ENCODE results near the gene EPB41L2. TPM values are rescaled to one million over a fixed set of nuclear protein-coding genes. Genes with fewer than 3 reads are reported as not detected.

EPB41L2 gene
- total and polyA plus RNA-seq, 2 donors (not counting 1 experiment from before 2014, with no cell fraction given) = 113 to 264 TPM

GRCh38 chr6:131017962-131018361 is 45.1 kb downstream of the EPB41L2 start:
- Histone ChIP-seq H3K9ac (ENCODE audit: insufficient read depth, low read length) (no peak overlapping the region), H3K79me2 (ENCODE audit: control insufficient read depth, insufficient read depth, low read length) (peaks cover 41% of the 10 kb centered on the region), H2AFZ (ENCODE audit: low read length) (no peak overlapping the region), H3K4me1 (ENCODE audit: control insufficient read depth, extremely low read depth, insufficient read depth, low read length) (peaks cover 13% of the 10 kb centered on the region), H3K4me3 (replicated peaks in 1 of 4; ENCODE audit: control extremely low read depth in 1 of 4, insufficient read depth in 1 of 4, low read depth in 3 of 4, low read length in 4 of 4) (no peak overlapping the region), H3K4me2 (ENCODE audit: extremely low read depth, insufficient read depth, low read length) (no peak overlapping the region), H3K36me3 (ENCODE audit: control insufficient read depth, insufficient read depth, low read length) (no peaks in the 10 kb centered on the region), H3K27ac (ENCODE audit: insufficient read depth, low read length) (no peak overlapping the region), H4K20me1 (ENCODE audit: control insufficient read depth, extremely low read depth, insufficient read depth, low read length) (no peaks in the 10 kb centered on the region), H3K27me3 (ENCODE audit: control insufficient read depth, insufficient read depth, low read length) (no peaks in the 10 kb centered on the region), H3K9me3 (ENCODE audit: control insufficient read depth, insufficient read depth, low read depth, low read length) (no peaks in the 10 kb centered on the region)
- no peak for TF ChIP-seq CTCF (conservative IDR thresholded peaks at IDR 0.05 in 1 of 2, IDR thresholded peaks at IDR 0.05 in 1 of 2; ENCODE audit: low read depth in 1 of 2, low read length in 2 of 2)
- TF ChIP-seq EZH2 (IDR thresholded peaks at IDR 0.05; ENCODE audit: low read length, missing control alignments) = no peak
- DNase-seq (ENCODE audit: low read depth in 2 of 2) = no peak

GRCh38 chr6:131015630-131016263 is 47.3 kb downstream of the EPB41L2 start:
- H3K4me1 ChIP-seq (ENCODE audit: control insufficient read depth, extremely low read depth, insufficient read depth, low read length) = peaks cover 14% of the 10 kb centered on the region
- peak; percentile 70 to 80 for DNase-seq (ENCODE audit: low read depth in 2 of 2)
- no peak overlapping the region for H3K9ac ChIP-seq (ENCODE audit: insufficient read depth, low read length)
- peaks cover 48% of the 10 kb centered on the region for H3K79me2 ChIP-seq (ENCODE audit: control insufficient read depth, insufficient read depth, low read length)
- H3K27ac ChIP-seq (ENCODE audit: insufficient read depth, low read length) = no peak overlapping the region
- no peaks in the 10 kb centered on the region for H3K27me3 ChIP-seq (ENCODE audit: control insufficient read depth, insufficient read depth, low read length)
- TF ChIP-seq EZH2 (IDR thresholded peaks at IDR 0.05; ENCODE audit: low read length, missing control alignments) (no peak), CTCF (conservative IDR thresholded peaks at IDR 0.05 in 1 of 2, IDR thresholded peaks at IDR 0.05 in 1 of 2; ENCODE audit: low read depth in 1 of 2, low read length in 2 of 2) (no peak)
- H3K9me3 ChIP-seq (ENCODE audit: control insufficient read depth, insufficient read depth, low read depth, low read length) = no peaks in the 10 kb centered on the region
- H2AFZ ChIP-seq (ENCODE audit: low read length) = no peak overlapping the region
- no peak overlapping the region for H3K4me3 ChIP-seq (replicated peaks in 1 of 4; ENCODE audit: control extremely low read depth in 1 of 4, insufficient read depth in 1 of 4, low read depth in 3 of 4, low read length in 4 of 4)
- no peaks in the 10 kb centered on the region for H3K36me3 ChIP-seq (ENCODE audit: control insufficient read depth, insufficient read depth, low read length)
- H4K20me1 ChIP-seq (ENCODE audit: control insufficient read depth, extremely low read depth, insufficient read depth, low read length) = no peaks in the 10 kb centered on the region
- H3K4me2 ChIP-seq (ENCODE audit: extremely low read depth, insufficient read depth, low read length) = peak overlapping the region; percentile 0

GRCh38 chr6:131015025-131015591 is 47.9 kb downstream of the EPB41L2 start:
- DNase-seq (ENCODE audit: low read depth in 2 of 2) = no peak
- Histone ChIP-seq H3K36me3 (ENCODE audit: control insufficient read depth, insufficient read depth, low read length) (no peaks in the 10 kb centered on the region), H2AFZ (ENCODE audit: low read length) (no peak overlapping the region), H3K27ac (ENCODE audit: insufficient read depth, low read length) (no peak overlapping the region), H3K4me3 (replicated peaks in 1 of 4; ENCODE audit: control extremely low read depth in 1 of 4, insufficient read depth in 1 of 4, low read depth in 3 of 4, low read length in 4 of 4) (no peak overlapping the region), H4K20me1 (ENCODE audit: control insufficient read depth, extremely low read depth, insufficient read depth, low read length) (no peaks in the 10 kb centered on the region), H3K27me3 (ENCODE audit: control insufficient read depth, insufficient read depth, low read length) (no peaks in the 10 kb centered on the region), H3K79me2 (ENCODE audit: control insufficient read depth, insufficient read depth, low read length) (peaks cover 44% of the 10 kb centered on the region), H3K4me2 (ENCODE audit: extremely low read depth, insufficient read depth, low read length) (peak overlapping the region; percentile 4), H3K9me3 (ENCODE audit: control insufficient read depth, insufficient read depth, low read depth, low read length) (no peaks in the 10 kb centered on the region), H3K9ac (ENCODE audit: insufficient read depth, low read length) (no peak overlapping the region), H3K4me1 (ENCODE audit: control insufficient read depth, extremely low read depth, insufficient read depth, low read length) (peaks cover 14% of the 10 kb centered on the region)
- TF ChIP-seq CTCF (conservative IDR thresholded peaks at IDR 0.05 in 1 of 2, IDR thresholded peaks at IDR 0.05 in 1 of 2; ENCODE audit: low read depth in 1 of 2, low read length in 2 of 2) = no peak
- no peak for TF ChIP-seq EZH2 (IDR thresholded peaks at IDR 0.05; ENCODE audit: low read length, missing control alignments)
